HL-60/S4 treated with phorbol 12-myristate 13-acetate at 8.2 ng/mL for 4 days and 3 days (cell line): Measurements from ENCODE around the gene SOCS7.
"Not testable (repeated sequence)": the region's sequence is repeated elsewhere in the genome, so short reads cannot be mapped to it uniquely, and the experiment has no call there.

Source experiments
- in situ Hi-C: fragments of 300-500 bp; cut with MboI; formaldehyde crosslinking; loops from 2 replicates; pipeline ENCODE4 v1.15.0; 2022; ENCODE audit warnings: low sequenced_read_pairs

The SOCS7 gene

DNA sequence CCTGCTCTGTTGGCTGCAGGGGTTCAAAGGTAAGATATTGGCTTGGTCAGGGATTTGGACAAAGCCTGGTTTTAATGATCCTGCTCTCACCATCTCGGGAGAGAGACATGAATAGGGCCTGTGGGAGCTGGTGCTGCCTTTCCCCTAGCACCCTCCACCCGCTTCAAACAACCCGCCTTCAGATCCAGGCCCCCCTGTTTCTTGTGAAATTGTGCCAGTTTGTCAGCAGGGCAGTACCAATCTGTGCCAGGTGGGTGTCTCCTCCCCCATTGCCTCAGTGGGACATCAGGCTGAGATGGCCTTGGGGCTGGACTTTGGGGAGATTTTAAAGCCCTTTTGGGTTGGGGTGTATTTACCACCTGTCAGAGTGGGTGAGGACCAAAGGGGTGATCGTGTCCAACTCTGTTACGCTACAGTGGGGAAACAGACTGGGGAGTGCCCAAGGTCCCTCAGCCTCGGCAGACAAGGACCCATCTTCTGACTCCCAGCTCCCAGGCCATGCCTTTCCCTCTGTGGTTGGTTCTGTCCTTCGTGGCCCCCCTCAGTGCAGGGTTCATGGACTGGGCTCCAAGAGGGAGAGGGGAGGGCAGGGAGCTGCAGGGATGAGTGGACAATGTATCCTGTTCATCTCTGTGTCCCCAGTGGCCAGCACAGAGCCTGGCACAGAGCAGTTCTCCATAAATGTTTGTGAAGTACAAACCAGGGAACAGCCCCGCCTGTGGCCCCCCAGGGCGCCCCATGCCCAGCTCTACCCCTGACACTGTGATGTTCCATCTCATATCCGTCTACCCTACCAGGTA is 79.9 kb downstream of the SOCS7 start:
- in situ Hi-C loops, result no loop called here

DNA sequence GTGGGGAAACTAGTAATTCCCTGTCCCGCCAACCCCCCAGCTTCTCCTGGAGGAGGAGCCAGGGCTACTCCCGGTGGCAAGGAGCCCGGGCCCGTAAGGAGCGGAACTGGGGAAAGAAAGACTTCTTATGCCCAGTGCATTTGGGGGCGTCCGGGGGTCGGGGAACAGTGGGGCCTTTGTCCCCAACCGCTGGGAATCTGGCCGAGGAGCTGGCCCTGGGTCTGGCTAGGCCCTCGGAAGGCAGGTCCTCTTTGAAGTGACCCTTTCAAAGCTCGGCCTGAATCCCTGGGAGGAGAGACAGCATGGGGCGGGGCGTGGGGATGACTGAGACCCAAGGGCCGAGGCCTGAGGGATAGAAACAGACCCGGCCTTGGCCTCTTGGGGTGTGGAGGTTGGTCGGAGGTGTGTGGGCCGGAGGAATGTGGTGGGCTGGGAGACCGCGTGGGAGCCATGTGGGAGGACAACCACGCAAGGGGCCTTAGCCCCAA is 82.6 kb downstream of the SOCS7 start:
- in situ Hi-C loops, result no loop called here

- in situ Hi-C loops, result no loop called here
Observed at GRCh38 chr17:38435795-38436194, 84.2 kb downstream of the SOCS7 start.

DNA sequence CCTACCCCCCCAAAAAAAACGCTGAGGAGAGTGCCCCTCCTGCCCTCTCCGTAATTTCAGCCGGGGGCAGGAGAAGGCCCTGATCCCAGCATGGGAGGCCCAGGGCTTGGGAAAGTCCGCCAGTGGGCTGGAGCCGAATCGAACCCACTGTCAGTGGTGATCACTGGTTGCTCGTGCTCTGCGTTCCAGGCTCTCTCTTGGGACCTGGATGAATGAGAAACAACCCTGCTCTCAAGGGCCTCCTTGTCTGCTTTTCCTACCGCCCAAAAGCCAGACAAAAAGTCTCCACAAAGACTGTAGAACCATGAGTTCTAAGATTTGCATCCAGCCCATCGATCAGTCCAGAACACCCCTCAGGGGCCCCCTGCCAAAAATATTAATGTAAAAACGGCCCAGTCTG is 84.7 kb downstream of the SOCS7 start:
- in situ Hi-C loops, result no loop called here

- in situ Hi-C loops, result not testable (repeated sequence)
Observed at GRCh38 chr17:38437313-38437712, 85.7 kb downstream of the SOCS7 start.

DNA sequence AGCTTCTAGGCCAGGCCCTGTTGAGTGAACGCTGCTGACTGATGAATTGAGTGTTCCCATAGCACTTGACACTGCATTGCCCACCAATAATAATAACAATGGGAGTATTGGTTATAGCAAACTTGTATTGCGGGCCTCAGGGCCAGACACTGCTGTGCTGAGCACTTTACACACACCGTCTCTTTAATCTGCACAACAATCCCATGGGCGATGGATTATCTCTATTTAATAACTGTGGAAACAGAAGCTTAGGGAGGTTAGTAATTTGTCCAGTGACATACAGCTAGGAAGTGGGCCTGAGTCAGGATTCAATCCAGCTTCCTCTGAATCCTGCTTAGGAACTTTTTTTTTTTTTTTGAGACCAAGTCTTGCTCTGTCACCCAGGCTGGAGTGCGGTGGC is 87.8 kb downstream of the SOCS7 start:
- in situ Hi-C loops, result no loop called here

DNA sequence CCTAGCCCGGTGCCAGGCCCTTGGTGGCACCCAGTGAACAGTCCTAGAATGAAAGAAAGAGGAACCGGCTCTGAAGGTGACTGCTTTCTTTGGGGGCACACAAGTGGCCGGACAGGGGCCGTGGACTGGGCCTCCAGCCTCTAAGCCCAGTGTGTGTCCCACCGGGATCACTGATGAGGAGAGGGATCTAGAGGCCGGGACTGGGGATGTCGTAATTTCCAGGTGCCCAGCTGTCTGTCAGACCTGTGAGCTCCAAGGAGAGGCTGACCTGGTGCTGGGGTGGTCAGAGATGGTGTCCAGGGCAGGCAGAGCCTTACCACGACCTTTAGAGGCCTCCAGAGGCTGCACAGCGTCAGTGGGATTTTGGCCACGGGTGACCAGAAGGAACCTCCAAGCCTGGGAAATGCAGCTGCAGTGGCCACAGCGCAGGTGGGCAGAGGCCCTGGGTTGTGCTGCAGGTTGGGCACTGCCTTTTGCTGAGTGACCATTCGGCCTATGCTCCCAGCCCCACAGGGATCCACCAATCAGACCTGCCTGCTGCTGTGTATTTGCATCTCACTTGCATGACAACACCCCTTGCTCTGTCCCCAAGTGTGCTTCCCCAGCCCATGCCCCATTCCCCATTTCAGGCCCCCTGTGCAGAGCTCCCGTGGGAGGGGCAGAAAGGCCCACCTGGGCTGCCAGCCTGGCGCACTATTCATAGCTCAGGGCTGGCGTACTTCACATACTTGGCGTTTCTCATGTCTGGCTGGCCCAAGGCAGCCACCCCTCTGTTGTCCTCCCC is 89.2 kb downstream of the SOCS7 start:
- in situ Hi-C loops, result no loop called here

- in situ Hi-C loops, result no loop called here
Observed at GRCh38 chr17:38441429-38442061, 89.9 kb downstream of the SOCS7 start.

DNA sequence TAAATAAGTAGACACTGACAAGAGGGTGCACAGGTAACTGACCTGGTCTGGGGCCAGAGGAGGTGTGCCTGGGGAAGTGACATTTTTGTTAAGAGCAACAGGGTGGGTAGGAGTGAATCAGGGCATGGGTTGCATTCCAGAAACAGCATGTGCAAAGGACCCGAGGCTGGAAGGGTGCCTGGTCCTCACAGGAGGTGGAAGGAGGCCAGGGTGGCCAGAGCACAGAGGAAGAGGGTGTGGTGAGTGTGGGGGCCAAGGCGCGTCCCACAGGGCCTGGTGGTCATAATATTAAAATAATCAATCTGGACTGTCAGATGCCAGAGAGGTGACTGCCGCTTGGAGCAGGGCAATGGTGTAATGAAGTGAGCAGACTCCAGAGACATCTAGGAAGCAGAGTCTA is 90.9 kb downstream of the SOCS7 start:
- in situ Hi-C loops, result no loop called here

DNA sequence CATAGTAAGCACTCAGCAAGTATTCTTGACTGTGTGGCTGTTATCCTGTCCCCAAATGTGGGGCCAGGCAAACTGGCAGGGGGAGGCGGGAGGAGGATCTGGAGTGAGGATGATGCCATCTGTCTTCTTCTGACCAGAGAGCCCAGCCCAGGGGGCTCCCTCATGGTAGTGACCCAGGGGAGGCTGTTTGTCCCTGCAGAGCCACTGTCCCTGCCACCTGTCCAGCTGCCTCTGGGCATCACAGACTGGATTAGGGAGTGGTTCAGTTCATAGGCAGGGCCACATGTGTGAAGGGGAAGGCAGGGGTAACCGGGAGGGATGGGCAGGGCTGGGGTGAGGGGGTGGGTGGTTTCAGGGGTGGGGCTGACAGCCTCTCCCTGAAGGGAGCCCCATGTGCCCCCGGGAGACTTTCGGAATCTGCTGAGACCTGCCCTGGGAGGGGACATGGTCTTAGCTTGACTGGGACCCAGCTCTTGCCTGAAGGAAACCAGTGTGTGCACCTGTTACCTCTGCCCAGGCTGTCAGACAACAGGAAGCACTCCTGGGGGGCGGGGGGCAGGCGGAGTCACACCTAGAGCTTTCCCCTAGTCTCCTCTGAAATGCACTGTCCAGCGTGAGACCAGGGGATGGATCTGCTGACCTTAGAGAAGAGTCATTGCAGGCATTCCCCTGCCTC is 91.8 kb downstream of the SOCS7 start:
- in situ Hi-C loops, result no loop called here

DNA sequence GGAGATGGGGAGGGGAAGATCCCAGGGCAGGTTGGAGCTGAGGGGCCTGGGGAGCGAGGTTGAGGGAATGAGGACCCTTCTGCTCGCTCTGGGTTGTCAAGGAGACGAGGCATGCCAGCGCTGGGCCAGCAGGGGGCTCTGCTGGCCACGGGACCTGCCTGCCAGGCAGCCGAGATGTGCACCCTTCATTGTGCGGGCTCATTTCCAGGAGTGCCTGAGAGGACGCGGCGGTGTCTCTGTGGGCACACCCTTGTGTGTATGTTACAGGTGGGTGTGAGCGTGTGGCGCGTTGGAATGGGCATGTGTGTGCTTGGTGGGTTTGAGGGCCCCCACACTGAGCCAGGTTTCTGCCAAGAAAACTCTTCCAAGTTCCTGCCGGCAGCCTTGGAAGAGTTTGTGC is 92.5 kb downstream of the SOCS7 start:
- in situ Hi-C loops, result no loop called here

- in situ Hi-C loops, result no loop called here
Observed at GRCh38 chr17:38447502-38448085, 96.0 kb downstream of the SOCS7 start.

GRCh38 chr17:38448208-38448771 is 96.6 kb downstream of the SOCS7 start:
- in situ Hi-C loops, result no loop called here

GRCh38 chr17:38449364-38449763 is 97.7 kb downstream of the SOCS7 start:
- in situ Hi-C loops, result no loop called here

DNA sequence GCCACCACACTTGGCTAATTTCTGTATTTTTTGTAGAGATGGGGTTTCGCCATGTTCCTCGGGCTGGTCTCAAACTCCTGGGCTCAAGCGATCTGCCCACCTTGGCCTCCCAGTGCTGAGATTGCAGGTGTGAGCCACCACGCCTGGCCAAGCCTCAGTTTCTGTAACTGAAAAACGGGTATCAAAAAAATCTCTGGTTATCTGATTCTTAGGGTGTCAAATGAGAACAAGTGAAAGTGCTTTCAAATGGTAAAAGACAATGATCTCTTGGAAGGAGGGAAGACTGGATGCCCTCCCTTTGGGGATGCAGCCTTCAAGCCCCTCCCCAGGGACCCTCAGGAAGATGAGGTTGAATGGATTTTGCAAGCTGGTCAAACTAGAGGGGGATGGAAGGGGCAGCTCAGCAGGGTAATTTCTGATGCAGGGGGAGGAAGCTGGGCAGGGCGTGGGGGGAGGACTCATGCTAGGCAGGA is 98.9 kb downstream of the SOCS7 start:
- in situ Hi-C loops, result no loop called here

DNA sequence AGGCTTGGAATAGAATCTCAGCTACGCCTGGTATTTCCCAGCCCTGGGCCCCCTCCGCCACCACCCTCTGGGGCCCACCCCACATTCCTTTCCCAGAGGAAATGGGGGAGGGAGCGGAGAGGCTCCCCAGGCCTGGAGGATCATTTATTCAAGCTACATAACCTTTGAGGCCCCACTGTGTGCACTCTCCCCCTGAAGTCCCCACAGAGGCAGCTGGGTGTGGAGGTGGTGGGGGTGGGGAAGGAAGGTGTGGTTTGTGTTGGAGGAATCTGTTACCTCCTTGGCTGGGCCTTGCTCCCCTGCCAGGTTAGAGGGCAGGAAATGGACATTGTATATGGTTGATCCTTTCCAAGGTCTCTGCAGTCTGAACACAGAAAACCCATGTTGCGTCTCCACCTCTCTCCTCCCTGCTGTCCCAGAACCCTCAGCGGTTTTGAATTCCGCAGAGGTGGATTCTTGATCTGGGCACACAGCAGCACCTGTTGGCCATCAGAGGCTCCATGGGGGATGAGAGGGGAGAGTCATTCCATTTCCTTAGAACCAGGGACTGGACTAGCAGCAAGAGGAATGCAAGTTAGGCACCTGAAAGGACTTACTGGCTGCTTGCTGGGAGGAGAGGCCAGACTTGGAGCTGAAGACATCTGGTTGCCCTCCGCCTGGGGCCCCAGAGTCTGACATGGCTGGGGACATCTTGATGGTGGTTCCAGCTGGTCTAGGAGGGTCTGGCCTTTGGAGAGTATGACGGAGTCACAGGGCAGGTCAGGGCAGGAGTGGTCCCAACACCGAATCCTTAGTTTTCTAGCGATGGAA is 99.6 kb downstream of the SOCS7 start:
- in situ Hi-C loops, result no loop called here

GRCh38 chr17:38451840-38452529 is 100.3 kb downstream of the SOCS7 start:
- in situ Hi-C loops, result no loop called here

GRCh38 chr17:38452719-38453118 is 101.1 kb downstream of the SOCS7 start:
- in situ Hi-C loops, result no loop called here

DNA sequence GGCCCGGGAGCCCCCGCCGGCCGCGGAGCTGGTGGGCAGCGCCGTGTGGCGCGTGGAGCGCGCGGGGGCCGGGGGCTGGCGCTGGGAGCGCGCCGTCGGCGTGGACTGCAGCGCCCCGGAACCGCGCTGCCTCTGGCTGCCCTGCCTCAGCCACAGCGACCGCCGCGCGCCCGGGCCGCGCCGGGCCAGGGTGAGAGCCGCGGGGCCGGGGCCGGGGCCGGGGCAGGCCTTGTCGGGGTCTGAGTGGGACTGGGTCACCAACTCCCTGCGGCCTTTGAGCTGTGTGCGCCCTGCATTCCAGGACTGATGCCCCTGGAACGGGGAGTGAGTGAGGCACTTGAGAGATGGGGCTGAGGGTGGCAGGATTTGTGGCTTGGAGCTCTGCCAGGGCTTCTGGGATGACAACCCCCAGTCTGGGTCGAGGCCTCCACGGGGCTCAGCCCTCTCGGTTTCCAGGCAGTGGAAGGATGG is 102.3 kb downstream of the SOCS7 start:
- in situ Hi-C loops, result no loop called here
